ENCODE data around the gene SRI.

Gene SRI

GRCh38 chr7:88254721-88255424 lies 35.0 kb upstream of the SRI start:
- Histone ChIP-seq H3K27me3 (ENCODE audit: control insufficient read depth, insufficient read depth, low read length) (no peaks in the 10 kb centered on the region), H3K4me3 (ENCODE audit: low read length) (no peak overlapping the region), H3K36me3 (ENCODE audit: control insufficient read depth, insufficient read depth, low read length) (no peaks in the 10 kb centered on the region), H3K9ac (ENCODE audit: low read length) (no peak overlapping the region), H3K9me3 (ENCODE audit: control insufficient read depth, low read length) (no peaks in the 10 kb centered on the region), H3K4me1 (ENCODE audit: control insufficient read depth, insufficient read depth, low read length) (no peaks in the 10 kb centered on the region)

- H3K9ac ChIP-seq (ENCODE audit: low read length), result no peak overlapping the region
- H3K27me3 ChIP-seq (ENCODE audit: control insufficient read depth, insufficient read depth, low read length), result no peaks in the 10 kb centered on the region
- no peaks in the 10 kb centered on the region for H3K36me3 ChIP-seq (ENCODE audit: control insufficient read depth, insufficient read depth, low read length)
- no peak overlapping the region for H3K4me3 ChIP-seq (ENCODE audit: low read length)
- H3K9me3 ChIP-seq (ENCODE audit: control insufficient read depth, low read length), result no peaks in the 10 kb centered on the region
- no peaks in the 10 kb centered on the region for H3K4me1 ChIP-seq (ENCODE audit: control insufficient read depth, insufficient read depth, low read length)
These were observed 33.8 kb upstream of the SRI start for GRCh38 chr7:88253640-88254039.

- Histone ChIP-seq H3K27me3 (ENCODE audit: control insufficient read depth, insufficient read depth, low read length) (no peaks in the 10 kb centered on the region), H3K4me3 (ENCODE audit: low read length) (no peak overlapping the region), H3K9ac (ENCODE audit: low read length) (no peak overlapping the region), H3K36me3 (ENCODE audit: control insufficient read depth, insufficient read depth, low read length) (no peaks in the 10 kb centered on the region), H3K9me3 (ENCODE audit: control insufficient read depth, low read length) (no peaks in the 10 kb centered on the region), H3K4me1 (ENCODE audit: control insufficient read depth, insufficient read depth, low read length) (peaks cover 3% of the 10 kb centered on the region)
These were observed 24.4 kb upstream of the SRI start for GRCh38 chr7:88244258-88244657.

GRCh38 chr7:88243345-88243909 lies 23.6 kb upstream of the SRI start:
- H3K9ac ChIP-seq (ENCODE audit: low read length), result no peak overlapping the region
- no peak overlapping the region for H3K4me3 ChIP-seq (ENCODE audit: low read length)
- no peaks in the 10 kb centered on the region for H3K36me3 ChIP-seq (ENCODE audit: control insufficient read depth, insufficient read depth, low read length)
- no peaks in the 10 kb centered on the region for H3K27me3 ChIP-seq (ENCODE audit: control insufficient read depth, insufficient read depth, low read length)
- H3K4me1 ChIP-seq (ENCODE audit: control insufficient read depth, insufficient read depth, low read length), result peaks cover 3% of the 10 kb centered on the region
- H3K9me3 ChIP-seq (ENCODE audit: control insufficient read depth, low read length), result no peaks in the 10 kb centered on the region

GRCh38 chr7:88239852-88240251 lies 20.0 kb upstream of the SRI start:
- peaks cover 3% of the 10 kb centered on the region for H3K4me1 ChIP-seq (ENCODE audit: control insufficient read depth, insufficient read depth, low read length)
- H3K9ac ChIP-seq (ENCODE audit: low read length), result no peak overlapping the region
- H3K27me3 ChIP-seq (ENCODE audit: control insufficient read depth, insufficient read depth, low read length), result no peaks in the 10 kb centered on the region
- no peak overlapping the region for H3K4me3 ChIP-seq (ENCODE audit: low read length)
- H3K9me3 ChIP-seq (ENCODE audit: control insufficient read depth, low read length), result no peaks in the 10 kb centered on the region
- no peaks in the 10 kb centered on the region for H3K36me3 ChIP-seq (ENCODE audit: control insufficient read depth, insufficient read depth, low read length)

- Histone ChIP-seq H3K4me1 (ENCODE audit: control insufficient read depth, insufficient read depth, low read length) (no peaks in the 10 kb centered on the region), H3K4me3 (ENCODE audit: low read length) (no peak overlapping the region), H3K9me3 (ENCODE audit: control insufficient read depth, low read length) (no peaks in the 10 kb centered on the region), H3K27me3 (ENCODE audit: control insufficient read depth, insufficient read depth, low read length) (no peaks in the 10 kb centered on the region), H3K9ac (ENCODE audit: low read length) (no peak overlapping the region), H3K36me3 (ENCODE audit: control insufficient read depth, insufficient read depth, low read length) (no peaks in the 10 kb centered on the region)
These were observed 14.0 kb upstream of the SRI start for GRCh38 chr7:88233828-88234227.

- Histone ChIP-seq H3K9ac (ENCODE audit: low read length) (no peak overlapping the region), H3K4me1 (ENCODE audit: control insufficient read depth, insufficient read depth, low read length) (peaks cover 8% of the 10 kb centered on the region), H3K9me3 (ENCODE audit: control insufficient read depth, low read length) (no peaks in the 10 kb centered on the region), H3K27me3 (ENCODE audit: control insufficient read depth, insufficient read depth, low read length) (no peaks in the 10 kb centered on the region), H3K4me3 (ENCODE audit: low read length) (no peak overlapping the region), H3K36me3 (ENCODE audit: control insufficient read depth, insufficient read depth, low read length) (no peaks in the 10 kb centered on the region)
These were observed 10.8 kb upstream of the SRI start for GRCh38 chr7:88230646-88231045.

- H3K9ac ChIP-seq (ENCODE audit: low read length), result no peak overlapping the region
- H3K36me3 ChIP-seq (ENCODE audit: control insufficient read depth, insufficient read depth, low read length), result no peaks in the 10 kb centered on the region
- no peak overlapping the region for H3K4me3 ChIP-seq (ENCODE audit: low read length)
These were observed 9.6 kb upstream of the SRI start for GRCh38 chr7:88229302-88229995.

GRCh38 chr7:88226886-88227516 lies 7.2 kb upstream of the SRI start:
- no peak overlapping the region for H3K4me3 ChIP-seq (ENCODE audit: low read length)
- H3K9ac ChIP-seq (ENCODE audit: low read length), result no peak overlapping the region
- H3K9me3 ChIP-seq (ENCODE audit: control insufficient read depth, low read length), result no peaks in the 10 kb centered on the region
- H3K27me3 ChIP-seq (ENCODE audit: control insufficient read depth, insufficient read depth, low read length), result no peaks in the 10 kb centered on the region
- H3K36me3 ChIP-seq (ENCODE audit: control insufficient read depth, insufficient read depth, low read length), result no peaks in the 10 kb centered on the region
- peaks cover 12% of the 10 kb centered on the region for H3K4me1 ChIP-seq (ENCODE audit: control insufficient read depth, insufficient read depth, low read length)

More at GRCh38 chr7:88229302-88229995, 9.6 kb upstream of the SRI start:
- Histone ChIP-seq H3K9me3 (ENCODE audit: control insufficient read depth, low read length) (no peaks in the 10 kb centered on the region), H3K4me1 (ENCODE audit: control insufficient read depth, insufficient read depth, low read length) (peaks cover 8% of the 10 kb centered on the region), H3K27me3 (ENCODE audit: control insufficient read depth, insufficient read depth, low read length) (no peaks in the 10 kb centered on the region)

- H3K9ac ChIP-seq (ENCODE audit: low read length), result no peak overlapping the region
- H3K9me3 ChIP-seq (ENCODE audit: control insufficient read depth, low read length), result no peaks in the 10 kb centered on the region
- H3K36me3 ChIP-seq (ENCODE audit: control insufficient read depth, insufficient read depth, low read length), result no peaks in the 10 kb centered on the region
- no peaks in the 10 kb centered on the region for H3K27me3 ChIP-seq (ENCODE audit: control insufficient read depth, insufficient read depth, low read length)
- peaks cover 13% of the 10 kb centered on the region for H3K4me1 ChIP-seq (ENCODE audit: control insufficient read depth, insufficient read depth, low read length)
- H3K4me3 ChIP-seq (ENCODE audit: low read length), result no peak overlapping the region
These were observed 6.4 kb upstream of the SRI start for GRCh38 chr7:88226201-88226600.

GRCh38 chr7:88224601-88225275 lies 4.9 kb upstream of the SRI start:
- Histone ChIP-seq H3K27me3 (ENCODE audit: control insufficient read depth, insufficient read depth, low read length) (no peaks in the 10 kb centered on the region), H3K4me1 (ENCODE audit: control insufficient read depth, insufficient read depth, low read length) (peaks cover 18% of the 10 kb centered on the region), H3K36me3 (ENCODE audit: control insufficient read depth, insufficient read depth, low read length) (no peaks in the 10 kb centered on the region), H3K9ac (ENCODE audit: low read length) (no peak overlapping the region), H3K9me3 (ENCODE audit: control insufficient read depth, low read length) (no peaks in the 10 kb centered on the region), H3K4me3 (ENCODE audit: low read length) (no peak overlapping the region)

- Histone ChIP-seq H3K36me3 (ENCODE audit: control insufficient read depth, insufficient read depth, low read length) (no peaks in the 10 kb centered on the region), H3K4me1 (ENCODE audit: control insufficient read depth, insufficient read depth, low read length) (peaks cover 20% of the 10 kb centered on the region), H3K9me3 (ENCODE audit: control insufficient read depth, low read length) (no peaks in the 10 kb centered on the region), H3K4me3 (ENCODE audit: low read length) (no peak overlapping the region), H3K27me3 (ENCODE audit: control insufficient read depth, insufficient read depth, low read length) (no peaks in the 10 kb centered on the region), H3K9ac (ENCODE audit: low read length) (no peak overlapping the region)
These were observed 3.4 kb upstream of the SRI start for GRCh38 chr7:88223265-88223664.
